Activated CD8-positive, alpha-beta T cell treated with anti-CD3 and anti-CD28 coated beads for 36 hours (primary cell): Measurements from ENCODE around the gene IL25. TPM values are rescaled to one million over a fixed set of nuclear protein-coding genes. Genes with fewer than 3 reads are reported as not detected.
"Not testable (repeated sequence)": the region's sequence is repeated elsewhere in the genome, so short reads cannot be mapped to it uniquely, and the experiment has no call there.

Experiments used
- ATAC-seq: fragments of 200-7000 bp; cut with Tn5 transposase; one replicate; pipeline ENCODE4 v1.10.0; 2021; ENCODE audit warnings: mild to moderate bottlenecking, moderate library complexity
- CTCF ChIA-PET: fragments of 350-600 bp; sonication (Branson Sonifier 250); formaldehyde crosslinking; loops from one replicate; lab custom pipeline; 2021; ENCODE audit warnings: antibody characterized with exemption; lab: Charles Lee
- POLR2A ChIA-PET: fragments of 350-600 bp; sonication (Branson Sonifier 250); formaldehyde crosslinking; loops from one replicate; lab custom pipeline; 2021; ENCODE audit warnings: antibody characterized with exemption; lab: Charles Lee
- DNase-seq: peaks from one replicate; pipeline ENCODE4 v3.0.0-alpha.2; 2020
- H3K27ac Mint-ChIP-seq: one replicate; pipeline ENCODE4 v1.8.0; 2021; ENCODE audit warnings: mild to moderate bottlenecking, mixed read lengths
- H3K27me3 Mint-ChIP-seq: one replicate; pipeline ENCODE4 v1.8.0; 2021; ENCODE audit warnings: mixed read lengths
- H3K36me3 Mint-ChIP-seq: one replicate; pipeline ENCODE4 v1.8.0; 2021; ENCODE audit warnings: low read depth, mixed read lengths
- H3K4me1 Mint-ChIP-seq: one replicate; pipeline ENCODE4 v1.8.0; 2021; ENCODE audit warnings: low read depth, mixed read lengths
- H3K4me3 Mint-ChIP-seq: one replicate; pipeline ENCODE4 v1.8.0; 2021; ENCODE audit warnings: mild to moderate bottlenecking, moderate library complexity, mixed read lengths
- H3K9me3 Mint-ChIP-seq: one replicate; pipeline ENCODE4 v1.8.0; 2021; ENCODE audit warnings: mixed read lengths
- CTCF ChIP-seq: fragments of 200-600 bp; IDR thresholded peaks from one replicate; pipeline ENCODE4 v1.8.0; 2022; ENCODE audit warnings: antibody characterized with exemption, mild to moderate bottlenecking
- intact Hi-C: fragments of 100-400 bp; cut with micrococcal nuclease; formaldehyde crosslinking; loops from one replicate; pipeline ENCODE4 v1.10.0; 2022
- total RNA-seq, 2 experiments: library from RNA; stranded (reverse); gene quantifications; one replicate each; pipeline ENCODE4 v1.2.3, GENCODE V29; 2021

The IL25 gene
- total RNA-seq, 2 experiments from 2014 or later: not detected

- POLR2A ChIA-PET: no interaction called here
- no peaks in the 10 kb centered on the region for H3K36me3 Mint-ChIP-seq
- CTCF ChIA-PET: interaction anchor here (1.8 kb wide), 1 partner anchor 16 kb away, joined by 9 read pairs; no protein-coding TSS in a partner anchor
- ATAC-seq: no peak
- TF ChIP-seq CTCF: no peak
- H3K9me3 Mint-ChIP-seq: no peaks in the 10 kb centered on the region
- intact Hi-C loops: no loop called here
- DNase-seq: no peak
- no peak overlapping the region for H3K4me3 Mint-ChIP-seq
- H3K27me3 Mint-ChIP-seq: peaks cover 2% of the 10 kb centered on the region
- H3K4me1 Mint-ChIP-seq: no peaks in the 10 kb centered on the region
- no peak overlapping the region for H3K27ac Mint-ChIP-seq
Measured at GRCh38 chr14:23396126-23396525, 23.5 kb downstream of the IL25 start.

GRCh38 chr14:23396781-23397407 is 24.3 kb downstream of the IL25 start:
- TF ChIP-seq CTCF: no peak
- ChIA-PET CTCF (interaction anchor here (1.8 kb wide), 1 partner anchor 17 kb away, joined by 9 read pairs; no protein-coding TSS in a partner anchor), POLR2A (no interaction called here)
- Mint-ChIP-seq H3K9me3 (no peaks in the 10 kb centered on the region), H3K4me3 (no peak overlapping the region), H3K27me3 (peaks cover 2% of the 10 kb centered on the region), H3K36me3 (no peaks in the 10 kb centered on the region), H3K27ac (no peak overlapping the region), H3K4me1 (no peaks in the 10 kb centered on the region)
- intact Hi-C loops: no loop called here
- ATAC-seq (no peak), DNase-seq (no peak)

GRCh38 chr14:23398348-23398747 is 25.7 kb downstream of the IL25 start:
- no peak for DNase-seq
- TF ChIP-seq CTCF: no peak
- Mint-ChIP-seq H3K27ac (no peak overlapping the region), H3K9me3 (no peaks in the 10 kb centered on the region), H3K27me3 (no peaks in the 10 kb centered on the region), H3K4me1 (no peaks in the 10 kb centered on the region), H3K4me3 (no peak overlapping the region), H3K36me3 (no peaks in the 10 kb centered on the region)
- ATAC-seq: no peak
- CTCF ChIA-PET: no interaction called here
- intact Hi-C loops: no loop called here
- POLR2A ChIA-PET: no interaction called here

GRCh38 chr14:23399136-23399535 is 26.5 kb downstream of the IL25 start:
- Mint-ChIP-seq H3K4me1 (no peaks in the 10 kb centered on the region), H3K27ac (no peak overlapping the region), H3K9me3 (no peaks in the 10 kb centered on the region), H3K27me3 (no peaks in the 10 kb centered on the region), H3K36me3 (no peaks in the 10 kb centered on the region), H3K4me3 (no peak overlapping the region)
- no peak for TF ChIP-seq CTCF
- intact Hi-C loops: no loop called here
- DNase-seq (no peak), ATAC-seq (no peak)
- ChIA-PET POLR2A (no interaction called here), CTCF (no interaction called here)

GRCh38 chr14:23399591-23399990 is 27.0 kb downstream of the IL25 start:
- DNase-seq (no peak), ATAC-seq (no peak)
- POLR2A ChIA-PET: no interaction called here
- H3K36me3 Mint-ChIP-seq: no peaks in the 10 kb centered on the region
- no peaks in the 10 kb centered on the region for H3K9me3 Mint-ChIP-seq
- intact Hi-C loops: no loop called here
- TF ChIP-seq CTCF: no peak
- H3K4me1 Mint-ChIP-seq: no peaks in the 10 kb centered on the region
- no peak overlapping the region for H3K4me3 Mint-ChIP-seq
- H3K27ac Mint-ChIP-seq: no peak overlapping the region
- CTCF ChIA-PET: no interaction called here
- no peaks in the 10 kb centered on the region for H3K27me3 Mint-ChIP-seq

GRCh38 chr14:23400496-23401149 is 28.0 kb downstream of the IL25 start:
- POLR2A ChIA-PET, H3K9me3 Mint-ChIP-seq, H3K36me3 Mint-ChIP-seq, ATAC-seq, H3K27ac Mint-ChIP-seq, H3K27me3 Mint-ChIP-seq, H3K4me3 Mint-ChIP-seq, H3K4me1 Mint-ChIP-seq, CTCF ChIA-PET, intact Hi-C loops, DNase-seq: not testable (repeated sequence)
